GDM1 (cell line): Measurements from ENCODE around the gene DUSP5.
A peak's percentile ranks its signal among the peaks of the same experiment; 100 is the strongest.
"Not testable (repeated sequence)": the region's sequence is repeated elsewhere in the genome, so short reads cannot be mapped to it uniquely, and the experiment has no call there.

ENCODE experiments used
- DNase-seq: peaks from one replicate; lab custom pipeline; 2025; lab: John Stamatoyannopoulos, UW

Gene DUSP5

DNA sequence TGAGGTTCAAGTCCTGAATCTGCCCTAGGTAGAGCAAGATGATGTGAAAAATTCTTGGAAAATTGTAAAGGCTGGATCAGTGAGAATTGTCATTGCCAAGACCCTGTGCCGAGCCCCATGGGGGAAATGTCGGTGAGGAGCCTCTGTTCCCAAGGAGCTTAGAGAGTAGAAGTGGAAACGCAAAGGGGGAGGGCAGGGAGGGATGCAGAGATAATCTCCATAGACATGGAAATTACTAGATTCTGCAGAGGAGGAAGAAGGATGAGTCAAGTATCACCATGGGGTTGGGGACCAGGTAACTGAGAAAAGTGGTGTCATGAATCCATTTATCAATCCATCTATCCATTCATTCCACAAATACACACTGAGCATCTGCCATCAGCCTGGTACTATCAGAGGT lies 26.0 kb downstream of the DUSP5 start:
- no peak for DNase-seq

DNA sequence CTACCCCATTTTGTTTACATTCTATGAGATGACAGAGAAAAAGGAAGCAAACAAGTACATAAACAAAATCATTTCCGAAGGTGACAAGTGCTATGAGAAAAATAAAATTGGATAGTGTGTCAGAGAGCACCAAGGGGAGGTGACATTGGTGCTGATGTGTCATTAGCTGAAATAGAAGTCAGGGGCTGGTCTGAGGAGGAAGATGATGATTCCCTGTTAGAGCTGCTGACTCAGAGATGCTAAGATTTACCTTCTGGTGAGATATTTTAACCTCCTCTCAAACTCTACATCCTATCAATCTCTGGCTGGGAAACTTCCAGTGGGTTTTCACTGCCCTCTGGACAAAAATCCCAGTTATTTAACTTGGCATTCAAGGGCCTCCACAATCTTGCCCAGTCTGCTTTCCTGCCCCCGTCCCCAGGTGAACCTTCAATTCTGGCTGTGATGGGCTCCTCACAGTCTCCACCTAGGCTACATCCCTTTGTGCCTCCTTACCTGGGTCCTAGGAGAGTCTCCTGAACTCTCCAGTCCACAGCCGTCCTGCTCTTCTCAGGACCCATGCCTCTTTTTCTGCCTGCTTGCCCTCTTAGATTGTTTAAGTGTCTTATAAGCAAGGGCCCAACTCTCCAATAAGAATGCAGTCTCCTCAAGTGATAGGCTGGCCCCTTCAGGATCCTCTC lies 26.6 kb downstream of the DUSP5 start:
- no peak for DNase-seq

DNA sequence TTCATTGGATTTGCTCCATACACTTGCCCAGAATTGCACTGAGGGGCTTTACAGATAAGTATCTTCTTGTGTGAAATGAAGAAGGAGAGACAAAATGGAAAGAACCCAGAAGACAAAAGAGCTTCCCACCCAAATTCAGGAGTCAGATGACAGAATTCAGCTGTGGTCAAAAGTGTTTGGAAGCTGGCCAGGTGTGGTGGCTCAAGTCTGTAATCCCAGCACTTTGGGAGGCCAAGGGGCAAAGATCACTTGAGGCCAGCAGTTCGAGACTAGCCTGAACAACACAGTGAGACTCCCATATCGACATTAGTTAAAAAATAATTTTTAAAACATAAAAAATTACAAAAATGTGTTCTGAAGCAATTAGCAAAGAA lies 27.1 kb downstream of the DUSP5 start:
- DNase-seq = no peak

DNA sequence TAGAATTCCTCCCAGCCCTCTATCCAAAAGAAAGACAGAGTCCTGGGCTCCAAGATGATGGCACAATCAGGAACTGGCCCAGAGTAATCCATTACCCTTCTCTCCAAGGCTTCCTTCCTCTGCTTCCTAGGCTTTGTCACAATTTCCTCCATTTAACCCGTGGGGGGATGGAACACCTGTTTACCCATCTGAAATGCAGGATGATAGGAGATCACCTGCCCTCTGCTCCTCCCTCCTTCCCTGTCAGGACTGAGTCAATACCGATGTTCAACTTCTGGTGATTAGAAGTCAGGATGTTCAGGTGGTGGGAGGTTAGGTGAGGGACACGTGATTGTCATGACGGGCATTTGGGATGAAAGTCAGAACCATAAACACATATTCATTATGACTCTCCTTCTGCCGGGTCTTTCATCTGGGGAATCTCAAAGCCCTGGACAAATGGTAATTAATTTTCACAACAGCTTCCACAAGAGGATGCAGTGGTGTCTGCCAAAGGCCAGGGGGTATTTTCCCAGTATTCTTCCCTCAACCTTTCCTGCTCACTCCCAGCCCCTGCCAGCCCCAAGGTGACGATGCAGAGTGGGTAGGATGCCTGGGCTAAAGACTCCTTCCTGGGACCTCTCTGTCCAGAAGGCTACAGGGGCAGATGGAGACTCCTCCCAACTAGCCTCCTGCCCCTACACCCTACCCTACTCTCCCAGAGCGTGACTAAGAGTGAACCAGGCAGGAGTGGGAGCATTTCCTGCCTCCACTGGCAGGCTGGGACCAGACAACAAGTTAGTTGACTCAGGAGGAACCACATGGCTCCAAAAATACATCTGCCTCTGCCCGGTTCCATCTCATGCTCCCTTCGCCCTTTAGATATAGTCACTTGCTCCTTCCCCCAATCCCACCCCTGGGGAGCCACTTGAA lies 27.9 kb downstream of the DUSP5 start:
- DNase-seq = no peak

DNA sequence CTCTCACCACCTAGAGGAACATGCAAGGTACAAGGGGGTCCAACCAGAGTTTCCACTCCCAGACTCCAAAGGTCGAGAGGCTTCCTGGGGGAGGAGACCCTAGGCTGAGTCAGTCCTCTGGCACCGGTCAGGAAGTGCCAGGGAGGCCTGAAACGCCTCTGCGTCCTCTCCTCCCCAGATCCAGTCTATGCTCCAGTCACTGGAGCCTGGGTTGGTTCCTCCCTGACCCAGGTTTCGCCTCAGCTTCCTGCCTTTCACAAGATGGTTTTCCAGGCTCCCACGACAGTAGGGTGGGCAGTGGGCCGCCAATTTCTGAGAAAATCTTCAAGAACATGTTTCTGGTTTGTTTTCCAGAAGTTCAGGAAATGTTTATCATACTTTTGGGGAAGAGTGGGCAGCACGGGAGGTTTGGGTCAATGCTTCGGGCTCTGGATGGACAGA lies 30.0 kb downstream of the DUSP5 start:
- DNase-seq = no peak

DNA sequence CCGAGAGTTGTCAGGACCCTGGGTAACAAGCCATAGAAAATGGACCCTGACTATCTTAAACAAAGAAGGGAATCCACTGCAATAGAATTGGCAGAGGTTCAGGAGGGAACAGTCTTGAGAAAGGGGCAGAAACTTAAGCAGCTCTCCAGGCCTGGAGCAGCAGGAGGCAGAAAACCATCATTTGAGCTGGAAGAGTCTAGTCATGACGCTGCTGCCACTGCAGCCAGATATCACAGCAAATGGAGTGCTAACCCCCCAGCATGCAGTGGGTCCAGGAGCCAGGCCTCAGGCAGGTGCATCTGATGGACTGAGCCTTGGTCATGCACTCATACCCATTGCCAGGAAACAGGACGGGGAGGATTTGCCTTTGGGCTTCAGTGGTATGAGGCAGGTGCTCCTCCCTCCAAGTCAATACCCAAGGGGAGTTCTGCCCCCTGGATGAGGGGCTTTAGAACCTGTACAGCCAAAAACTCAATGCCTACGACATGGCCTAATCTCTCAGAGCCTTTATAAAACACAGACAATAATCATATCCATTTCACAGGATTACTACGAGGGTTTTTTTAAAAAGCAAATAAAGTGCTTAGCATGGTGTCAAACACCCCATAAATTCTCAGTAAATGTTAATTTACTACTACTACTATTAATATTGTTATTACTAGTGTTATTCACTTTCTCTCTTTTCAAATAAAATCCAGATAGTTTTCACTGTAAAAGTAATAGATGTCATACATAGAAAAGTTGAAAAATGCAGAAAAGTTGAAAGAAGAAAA lies 30.7 kb downstream of the DUSP5 start:
- no peak for DNase-seq

DNA sequence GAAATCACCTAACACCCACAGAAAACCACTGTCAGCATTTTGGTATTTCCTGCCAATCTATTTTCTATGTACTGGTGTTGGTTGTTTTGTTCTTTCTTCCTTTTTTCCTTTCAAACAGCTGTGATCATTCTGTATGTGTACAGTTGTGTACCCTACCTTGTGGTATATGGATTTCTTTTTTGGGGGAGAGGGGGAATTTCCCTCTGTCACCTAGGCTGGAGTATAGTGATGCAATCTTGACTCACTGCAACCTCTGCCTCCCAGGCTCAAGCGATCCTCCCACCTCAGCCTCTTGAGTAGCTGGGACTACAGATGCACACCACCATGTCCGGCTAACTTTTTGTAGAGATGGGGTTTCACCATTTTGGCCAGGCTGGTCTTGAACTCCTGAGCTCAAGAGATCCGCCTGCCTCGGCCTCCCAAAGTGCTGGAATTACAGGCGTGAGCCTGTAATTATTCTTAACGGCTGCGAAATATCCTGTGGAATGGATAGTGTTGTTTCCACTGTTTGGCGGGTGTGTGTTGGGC lies 31.4 kb downstream of the DUSP5 start:
- DNase-seq = not testable (repeated sequence)

DNA sequence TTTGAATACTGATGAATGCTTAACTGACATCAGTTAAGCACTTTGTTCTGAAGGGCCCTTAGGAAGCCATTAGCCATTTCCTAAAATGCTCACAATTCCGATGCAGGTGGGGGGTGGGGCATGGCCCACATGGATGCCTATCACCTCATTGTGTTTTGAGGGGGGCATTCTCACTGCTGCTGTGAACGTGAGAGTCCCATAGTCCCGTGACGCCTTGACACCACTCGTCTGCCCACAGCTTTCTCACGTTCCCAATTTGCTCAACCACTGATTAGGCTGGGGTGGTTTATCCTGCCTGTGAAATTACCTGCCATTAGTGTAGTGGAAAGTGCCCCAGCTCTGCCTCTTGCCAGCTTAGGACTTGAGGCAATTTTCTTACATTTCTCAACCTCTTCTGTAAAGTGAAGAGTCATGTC lies 31.9 kb downstream of the DUSP5 start:
- no peak for DNase-seq

DNA sequence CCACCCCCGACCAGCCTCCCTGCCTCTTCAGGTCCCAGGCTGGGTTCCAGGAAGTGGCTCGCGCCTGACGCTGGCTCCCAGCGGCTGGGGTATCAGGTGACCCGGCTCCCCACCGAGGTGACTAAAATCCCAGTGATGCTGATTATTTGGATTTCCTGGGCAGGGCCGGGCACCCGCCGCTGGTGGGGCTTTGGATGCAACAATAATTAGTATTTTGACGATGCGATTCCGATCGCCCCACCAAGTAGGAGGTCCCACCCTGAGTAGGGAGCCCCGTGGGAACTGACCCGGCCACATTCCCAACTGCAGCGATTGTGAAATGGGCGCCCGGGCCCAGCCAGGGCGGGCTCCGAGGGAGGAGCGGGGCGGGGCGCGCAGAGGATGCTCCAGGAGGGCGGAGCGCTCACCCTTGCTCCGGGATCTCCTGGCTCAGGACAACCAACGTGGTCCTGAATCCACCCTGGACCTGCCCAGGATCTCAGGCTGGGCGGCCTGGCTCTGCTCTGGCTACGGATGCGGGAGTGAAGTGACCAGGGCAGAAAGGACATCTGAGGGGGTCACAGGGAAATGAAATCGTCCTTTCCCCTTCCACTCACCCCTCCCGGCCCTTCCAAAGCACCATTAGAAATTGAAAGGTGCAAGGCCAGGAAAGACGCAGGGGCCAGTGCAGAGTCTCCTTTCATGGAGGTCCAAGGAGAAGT lies 32.6 kb downstream of the DUSP5 start:
- no peak for DNase-seq

DNA sequence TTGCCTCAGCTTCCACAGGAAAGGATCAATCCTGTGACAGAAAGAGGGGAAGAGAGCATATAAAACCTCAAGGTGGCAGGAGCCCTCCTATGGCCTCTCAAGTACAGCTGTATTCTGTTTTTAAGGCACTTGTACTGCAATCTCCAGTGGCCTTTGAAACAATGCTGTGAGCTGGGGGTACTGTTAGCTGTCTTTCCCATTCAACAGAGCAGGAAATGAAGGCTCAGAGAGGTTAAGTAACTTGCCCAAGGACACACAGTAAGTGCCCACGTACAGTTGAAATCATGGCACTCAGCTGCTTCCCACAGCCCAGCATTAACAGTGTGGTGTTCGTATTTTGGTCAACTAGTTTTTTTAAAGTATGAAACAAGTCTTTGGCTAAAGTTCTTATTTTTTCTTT lies 34.0 kb downstream of the DUSP5 start:
- DNase-seq = no peak

DNA sequence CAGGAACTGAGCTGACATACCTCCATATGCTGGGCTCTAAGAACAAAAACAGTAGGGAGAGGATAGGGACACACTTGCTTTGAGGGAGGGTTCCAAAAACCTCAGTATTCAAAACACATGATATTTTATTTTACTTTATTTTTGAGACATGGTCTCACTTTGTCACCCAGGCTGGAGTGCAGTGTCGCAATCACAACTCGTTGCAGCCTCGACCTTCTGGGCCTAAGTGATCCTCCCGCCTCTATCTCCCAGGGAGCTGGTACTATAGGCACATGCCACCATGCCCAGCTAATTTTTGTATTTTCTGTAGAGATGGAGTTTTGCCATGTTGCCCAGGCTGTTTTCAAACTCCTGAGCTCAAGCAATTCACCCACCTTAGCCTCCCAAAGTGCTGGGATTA lies 34.9 kb downstream of the DUSP5 start:
- not testable (repeated sequence) for DNase-seq

DNA sequence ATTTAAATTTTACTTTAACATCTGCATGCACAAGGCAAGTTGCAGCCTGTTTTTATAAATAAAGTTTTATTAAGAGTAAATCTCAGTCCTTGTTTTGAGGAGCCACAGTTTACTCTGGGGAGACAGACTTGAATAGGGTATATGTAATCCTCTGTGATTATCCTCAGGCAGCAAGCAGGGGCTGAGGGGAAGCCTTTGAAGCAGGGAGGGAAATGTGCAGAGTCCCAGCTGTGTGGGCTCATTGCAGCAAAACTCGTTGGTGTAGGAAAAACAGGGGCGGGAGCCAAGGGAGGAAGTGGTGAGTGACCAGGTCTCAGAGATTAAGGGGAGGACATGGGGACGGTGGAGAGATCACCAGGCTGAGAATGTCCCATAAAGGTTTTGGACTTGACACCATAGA lies 35.4 kb downstream of the DUSP5 start:
- DNase-seq = no peak

DNA sequence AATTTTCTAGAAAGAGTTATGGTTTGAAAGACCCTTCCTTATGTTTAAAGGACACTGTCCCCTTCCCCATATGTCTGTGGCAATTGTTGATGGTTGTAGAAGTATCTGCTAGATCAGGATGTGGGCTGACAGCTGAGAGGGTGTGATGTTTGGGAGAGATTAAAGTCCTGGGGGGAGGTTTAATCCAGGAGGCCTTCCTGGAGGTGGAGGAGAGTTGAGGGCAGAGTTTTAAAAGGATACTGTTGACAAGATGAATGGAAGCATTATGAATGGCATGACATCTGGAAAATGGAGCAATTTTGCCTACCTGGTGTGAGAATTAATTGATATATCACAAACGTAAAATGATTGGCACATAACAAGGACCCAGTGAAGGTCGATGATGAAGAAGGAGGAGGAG lies 36.9 kb downstream of the DUSP5 start:
- DNase-seq = no peak

DNA sequence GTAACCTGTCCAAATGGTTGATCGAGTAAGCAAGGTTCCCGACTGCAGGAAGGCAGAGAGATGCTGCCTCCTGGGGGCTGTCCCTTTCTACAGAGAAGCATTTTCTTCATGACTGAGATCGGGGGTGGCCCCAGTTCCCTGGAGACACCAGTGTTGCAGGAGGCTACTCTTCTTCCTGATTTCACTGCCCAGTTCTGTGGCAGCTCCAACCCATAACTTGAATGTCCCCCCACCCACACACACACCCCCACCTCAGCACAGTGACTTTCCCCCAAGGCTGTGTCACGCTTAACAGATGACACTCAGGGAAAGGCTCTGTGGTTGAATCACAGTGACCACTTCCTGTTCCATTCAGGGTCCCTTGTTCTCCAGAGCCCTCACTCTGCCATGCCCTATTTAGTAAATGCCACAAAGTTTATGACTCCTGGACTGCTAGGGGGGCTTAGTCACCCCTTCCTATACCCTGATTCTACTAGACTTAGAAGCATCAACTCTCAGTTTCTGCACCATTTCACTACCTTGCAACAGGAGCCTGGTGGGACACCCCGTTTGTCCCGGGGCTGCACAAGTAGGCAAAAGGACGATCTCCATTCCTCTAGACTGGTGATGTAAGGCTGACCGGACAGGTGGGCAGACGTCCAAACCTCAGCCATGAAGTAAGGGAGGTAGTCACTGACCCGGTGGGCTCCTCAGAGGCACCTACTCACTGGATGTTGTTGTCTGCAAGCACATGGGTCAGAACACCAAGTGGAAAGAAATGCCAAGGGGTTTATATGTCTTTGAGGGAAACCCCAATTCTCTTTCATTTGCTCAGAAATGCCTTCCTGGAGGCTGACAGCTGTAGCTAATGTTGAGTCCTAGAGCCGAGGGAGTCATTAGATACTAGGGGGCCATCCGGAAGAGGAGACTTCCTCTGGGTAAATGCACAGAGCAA lies 38.5 kb downstream of the DUSP5 start:
- peak; percentile 27 for DNase-seq

DNA sequence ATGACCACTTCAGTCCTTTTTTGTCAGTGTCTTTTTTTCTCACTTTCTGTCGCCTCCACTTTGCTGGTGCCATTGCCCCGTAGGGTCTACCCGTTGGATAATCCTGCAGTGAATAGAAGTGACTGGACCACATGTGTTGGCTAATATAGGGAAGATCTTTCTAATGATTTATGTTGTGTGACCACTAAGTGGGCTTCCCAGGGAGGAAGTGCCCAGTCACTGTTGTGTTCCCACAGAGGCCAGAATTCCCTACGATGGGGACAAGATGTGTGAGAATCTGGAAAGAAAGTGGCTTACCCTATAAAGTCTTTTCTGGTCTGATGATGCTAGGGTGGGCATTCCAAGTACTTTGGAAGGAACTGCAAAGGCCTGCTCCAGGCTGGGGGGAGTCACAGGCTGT lies 41.4 kb downstream of the DUSP5 start:
- DNase-seq = no peak

DNA sequence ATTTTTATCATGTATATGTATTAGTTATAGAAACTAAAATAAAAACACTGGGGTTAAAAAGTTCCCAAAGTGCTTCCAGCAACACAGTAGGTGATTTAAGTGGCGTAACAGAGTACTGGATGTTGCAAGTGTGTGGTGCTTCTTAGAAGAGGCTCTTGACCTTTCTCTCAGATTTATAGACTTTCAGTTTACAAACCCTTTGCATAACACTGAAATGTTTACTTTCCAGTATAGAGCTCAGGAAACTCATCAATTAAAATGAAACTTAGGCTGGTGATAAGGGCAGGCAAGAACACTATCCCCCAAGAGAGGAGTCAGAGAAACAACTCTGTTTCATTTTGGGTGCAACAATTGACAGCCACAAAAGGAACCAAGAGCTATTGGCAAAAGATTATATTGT lies 42.3 kb downstream of the DUSP5 start:
- DNase-seq = no peak

DNA sequence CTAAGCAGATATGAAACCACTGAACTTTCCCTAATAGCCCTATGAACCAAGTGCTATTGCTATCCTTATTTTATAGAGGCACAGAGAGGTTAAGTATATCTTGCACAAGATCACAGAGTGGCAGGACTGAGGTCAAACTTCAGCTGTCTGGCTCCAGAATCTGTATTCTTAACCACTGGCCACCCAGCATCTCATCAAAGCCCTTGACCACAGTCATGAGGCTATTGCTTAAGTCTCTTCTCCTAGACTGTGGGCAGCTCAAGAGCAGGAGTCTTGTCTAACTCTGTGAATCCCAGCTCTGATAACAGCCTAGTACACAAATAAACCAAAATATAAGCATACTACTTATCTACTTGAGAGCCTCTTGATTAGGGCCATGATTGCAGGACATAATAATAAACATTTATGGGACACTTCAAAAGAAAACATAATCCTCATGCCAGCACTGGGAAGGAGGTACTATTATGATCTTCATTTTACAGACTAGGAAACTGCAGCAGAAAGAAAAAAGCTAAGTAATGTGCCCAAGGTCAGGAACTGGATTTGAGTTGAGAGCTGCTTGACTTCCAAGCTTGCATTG lies 47.3 kb downstream of the DUSP5 start:
- no peak for DNase-seq

DNA sequence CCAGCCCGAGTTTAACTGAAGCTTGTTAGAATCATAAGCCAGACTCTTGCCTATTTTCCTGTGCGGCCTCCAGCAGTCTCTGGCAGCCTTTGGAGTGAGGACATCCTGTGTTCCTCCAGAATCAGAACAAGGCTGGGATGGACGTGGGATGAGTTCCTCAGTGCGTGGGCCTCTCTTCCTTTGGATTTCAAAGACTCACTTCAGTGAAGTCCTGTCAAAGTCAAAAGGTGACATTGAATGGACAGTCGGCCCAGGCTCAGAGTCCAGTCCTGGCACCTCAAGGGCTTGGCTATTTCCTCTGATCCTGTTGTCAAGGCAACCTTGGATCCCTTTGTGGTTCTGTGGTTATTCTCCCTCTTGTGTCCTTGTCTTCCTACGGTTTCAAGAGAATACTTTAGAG lies 48.4 kb downstream of the DUSP5 start:
- no peak for DNase-seq

DNA sequence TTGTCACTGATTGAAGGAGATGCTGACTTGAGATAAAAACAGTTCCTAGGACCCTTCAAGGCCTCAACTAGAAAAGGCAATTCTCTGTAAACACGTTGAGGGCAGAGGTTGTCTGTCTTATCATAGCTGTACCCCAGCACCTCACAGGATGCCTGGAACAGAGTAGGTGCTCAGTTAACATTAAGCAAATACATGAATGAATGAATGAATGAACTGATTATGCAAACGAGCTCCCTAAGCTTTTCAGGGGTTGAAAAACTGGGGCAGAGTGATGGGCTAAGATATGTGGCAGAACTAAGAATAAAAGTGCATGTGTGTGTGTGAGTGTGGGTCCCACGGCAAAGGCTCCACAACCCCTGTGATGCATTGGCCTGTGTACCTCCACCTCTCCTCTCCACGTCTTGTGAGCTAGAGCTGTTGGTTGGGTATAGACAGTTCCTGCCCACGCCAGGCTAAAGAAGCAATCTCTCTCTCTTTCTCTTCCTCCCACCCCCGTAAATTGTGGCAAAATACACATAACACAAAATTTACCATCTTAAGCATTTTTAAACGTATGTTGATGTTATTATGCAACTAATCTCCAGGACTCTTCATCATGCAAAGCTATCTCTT lies 48.9 kb downstream of the DUSP5 start:
- DNase-seq = no peak
